Immature natural killer cell (primary cell): Measurements from ENCODE around the gene ATP6V1G3. TPM values are rescaled to one million over a fixed set of nuclear protein-coding genes. Genes with fewer than 3 reads are reported as not detected.
"Not testable (repeated sequence)": the region's sequence is repeated elsewhere in the genome, so short reads cannot be mapped to it uniquely, and the experiment has no call there.

Source experiments
- DNase-seq, 3 donors: peaks; one replicate each; pipeline ENCODE4 v3.0.0; 2022; ENCODE audit warnings: mixed read lengths in 1 of 3
- H3K27ac Mint-ChIP-seq, 6 donors: one replicate each; pipeline ENCODE4 v1.8.0; 2020; ENCODE audit warnings: mixed read lengths in 6 of 6, mild to moderate bottlenecking in 5 of 6, inconsistent platforms in 4 of 6, moderate library complexity in 3 of 6
- H3K27me3 Mint-ChIP-seq, 3 donors: one replicate each; pipeline ENCODE4 v1.8.0; 2020 to 2021; ENCODE audit warnings: low read depth in 3 of 3, mild to moderate bottlenecking in 3 of 3, mixed read lengths in 3 of 3, moderate library complexity in 3 of 3, inconsistent platforms in 1 of 3
- H3K36me3 Mint-ChIP-seq, 3 donors: one replicate each; pipeline ENCODE4 v1.8.0; 2020; ENCODE audit warnings: mixed read lengths in 3 of 3, inconsistent platforms in 2 of 3, mild to moderate bottlenecking in 2 of 3
- H3K4me1 Mint-ChIP-seq, 2 donors: one replicate each; pipeline ENCODE4 v1.8.0; 2020; ENCODE audit warnings: inconsistent platforms in 2 of 2, mild to moderate bottlenecking in 2 of 2, mixed read lengths in 2 of 2, moderate library complexity in 1 of 2
- H3K4me3 Mint-ChIP-seq, 5 donors: one replicate each; pipeline ENCODE4 v1.8.0; 2020; ENCODE audit warnings: mild to moderate bottlenecking in 5 of 5, mixed read lengths in 5 of 5, inconsistent platforms in 3 of 5, moderate library complexity in 3 of 5
- H3K9me3 Mint-ChIP-seq, 6 donors: one replicate each; pipeline ENCODE4 v1.8.0; 2020; ENCODE audit warnings: mild to moderate bottlenecking in 6 of 6, mixed read lengths in 6 of 6, inconsistent platforms in 4 of 6, moderate library complexity in 3 of 6
- polyA plus RNA-seq, 3 donors: library from polyadenylated mRNA; unstranded; fragments of 300-500 nt; fragmentation: Illumina TruSeq; gene quantifications; one replicate each; pipeline ENCODE4 v1.2.3, GENCODE V29; 2021

Gene ATP6V1G3
- polyA plus RNA-seq, 3 donors from 2014 or later, result not detected

- H3K36me3 Mint-ChIP-seq, result peaks cover 4 to 20% (median 11%) of the 10 kb centered on the region in 3 donors
- no peak for DNase-seq
- H3K27ac Mint-ChIP-seq, result no peak overlapping the region
- no peaks in the 10 kb centered on the region for H3K4me1 Mint-ChIP-seq
- H3K4me3 Mint-ChIP-seq, result no peak overlapping the region
- no peaks in the 10 kb centered on the region for H3K27me3 Mint-ChIP-seq
- no peaks in the 10 kb centered on the region for H3K9me3 Mint-ChIP-seq
These were observed 53.6 kb downstream of the ATP6V1G3 start for GRCh38 chr1:198486903-198487302.

GRCh38 chr1:198483645-198484044 is 56.8 kb downstream of the ATP6V1G3 start:
- Mint-ChIP-seq H3K27me3 (peaks cover 0 to 5% (median 0%) of the 10 kb centered on the region in 3 donors), H3K36me3 (peaks cover 14 to 27% (median 21%) of the 10 kb centered on the region in 3 donors), H3K27ac (no peak overlapping the region), H3K4me3 (no peak overlapping the region), H3K4me1 (peaks cover 0 to 2% of the 10 kb centered on the region in 2 donors), H3K9me3 (peaks cover 0 to 5% (median 1%) of the 10 kb centered on the region in 6 donors)
- no peak for DNase-seq

GRCh38 chr1:198483006-198483405 is 57.5 kb downstream of the ATP6V1G3 start:
- H3K9me3 Mint-ChIP-seq, result peaks cover 0 to 5% (median 1%) of the 10 kb centered on the region in 6 donors
- no peak for DNase-seq
- peaks cover 0 to 2% of the 10 kb centered on the region in 2 donors for H3K4me1 Mint-ChIP-seq
- no peak overlapping the region for H3K4me3 Mint-ChIP-seq
- peaks cover 0 to 5% (median 0%) of the 10 kb centered on the region in 3 donors for H3K27me3 Mint-ChIP-seq
- H3K27ac Mint-ChIP-seq, result no peak overlapping the region
- peaks cover 17 to 30% (median 28%) of the 10 kb centered on the region in 3 donors for H3K36me3 Mint-ChIP-seq

GRCh38 chr1:198481661-198482060 is 58.8 kb downstream of the ATP6V1G3 start:
- Mint-ChIP-seq H3K36me3 (peaks cover 26 to 34% (median 33%) of the 10 kb centered on the region in 3 donors), H3K27me3 (peaks cover 0 to 5% (median 0%) of the 10 kb centered on the region in 3 donors), H3K4me3 (no peak overlapping the region), H3K9me3 (peaks cover 0 to 7% (median 2%) of the 10 kb centered on the region in 6 donors), H3K4me1 (peaks cover 0 to 3% of the 10 kb centered on the region in 2 donors), H3K27ac (no peak overlapping the region)
- DNase-seq, result no peak

- Mint-ChIP-seq H3K4me3 (no peak overlapping the region), H3K9me3 (peaks cover 0 to 15% (median 2%) of the 10 kb centered on the region in 6 donors), H3K27ac (no peak overlapping the region), H3K36me3 (peaks cover 26 to 40% (median 37%) of the 10 kb centered on the region in 3 donors), H3K4me1 (peaks cover 0 to 4% of the 10 kb centered on the region in 2 donors), H3K27me3 (peaks cover 0 to 7% (median 0%) of the 10 kb centered on the region in 3 donors)
- no peak for DNase-seq
These were observed 59.6 kb downstream of the ATP6V1G3 start for GRCh38 chr1:198480876-198481275.

GRCh38 chr1:198477354-198477753 is 63.1 kb downstream of the ATP6V1G3 start:
- Mint-ChIP-seq H3K9me3 (peaks cover 2 to 40% (median 8%) of the 10 kb centered on the region in 6 donors), H3K36me3 (peaks cover 32 to 50% (median 48%) of the 10 kb centered on the region in 3 donors)
- H3K27me3 Mint-ChIP-seq, H3K27ac Mint-ChIP-seq, H3K4me3 Mint-ChIP-seq, DNase-seq, H3K4me1 Mint-ChIP-seq: not testable (repeated sequence)

Other genes starting within 250 kb of the ATP6V1G3 start
- gene PTPRC, start 98.4 kb upstream of the ATP6V1G3 start, polyA plus RNA-seq, result 1,000 to 10,000 TPM in 2 of 3 donors, 100 to 1,000 TPM in 1; 1,000 to 1,490 (median 1,080) TPM